Left ventricle myocardium superior (tissue), 1 donor: ENCODE results near the gene CCDC88B. TPM values are rescaled to one million over a fixed set of nuclear protein-coding genes. Genes with fewer than 3 reads are reported as not detected.
"Not testable (repeated sequence)": the region's sequence is repeated elsewhere in the genome, so short reads cannot be mapped to it uniquely, and the experiment has no call there.

Experiments
- ATAC-seq: fragments of 200-7000 bp; cut with Tn5 transposase; one replicate; pipeline ENCODE4 v1.9.1; 2020; ENCODE audit warnings: mild to moderate bottlenecking, moderate library complexity
- DNase-seq: peaks from one replicate; pipeline ENCODE4 v3.0.0-alpha.2; 2020
- intact Hi-C: fragments of 100-400 bp; cut with micrococcal nuclease; formaldehyde crosslinking; loops from one replicate; pipeline ENCODE4 v1.11.0; 2022
- total RNA-seq: library from RNA; stranded (reverse); fragmentation: NEBNext Ultra II Directional; extraction: Animal tissue kit (Norgen Biotek cat#: 25700); gene quantifications from one replicate; pipeline ENCODE4 v1.2.1, GENCODE V29; 2021
- donor health status: DM: no; HTN: yes; CAD: no; lungs with severe emphysema.

Gene CCDC88B
- total RNA-seq, 1 donor from 2014 or later, result 7.2 TPM

- DNase-seq, result peak; percentile 98
- ATAC-seq, result peak; percentile 52
- intact Hi-C loops, result no loop called here
Observed at GRCh38 chr11:64304316-64305072, 35.5 kb upstream of the CCDC88B start.

GRCh38 chr11:64305075-64305690 is 34.8 kb upstream of the CCDC88B start, which contains the start of gene ESRRA:
Gene ESRRA (plus strand): TSS chr11:64305524. CDS start chr11:64307180, 1,656 bp downstream.
- DNase-seq, result peak; percentile 100
- intact Hi-C loops, result no loop called here
- ATAC-seq, result peak; percentile 88

GRCh38 chr11:64305691-64306562 is 34.1 kb upstream of the CCDC88B start:
- DNase-seq, result peak; percentile 83
- peak; percentile 26 for ATAC-seq
- intact Hi-C loops, result no loop called here

- no peak for ATAC-seq
- DNase-seq, result no peak
- intact Hi-C loops, result no loop called here
Observed at GRCh38 chr11:64306563-64306875, 33.5 kb upstream of the CCDC88B start.

GRCh38 chr11:64306876-64307622 is 33.0 kb upstream of the CCDC88B start:
- peak; percentile 61 for DNase-seq
- no peak for ATAC-seq
- intact Hi-C loops, result no loop called here

GRCh38 chr11:64307795-64308194 is 32.2 kb upstream of the CCDC88B start:
- intact Hi-C loops, DNase-seq, ATAC-seq: not testable (repeated sequence)

- ATAC-seq (no peak), DNase-seq (no peak)
- intact Hi-C loops, result no loop called here
Observed at GRCh38 chr11:64312947-64313346, 27.1 kb upstream of the CCDC88B start.

- peak; percentile 82 for DNase-seq
- ATAC-seq, result peak; percentile 8
- intact Hi-C loops, result no loop called here
Observed at GRCh38 chr11:64313491-64314145, 26.4 kb upstream of the CCDC88B start.

- ATAC-seq, result no peak
- intact Hi-C loops, result no loop called here
- DNase-seq, result no peak
Observed at GRCh38 chr11:64314146-64314804, 25.7 kb upstream of the CCDC88B start.

- ATAC-seq, result no peak
- no peak for DNase-seq
- intact Hi-C loops, result no loop called here
Observed at GRCh38 chr11:64314805-64315561, 25.0 kb upstream of the CCDC88B start.

- ATAC-seq, intact Hi-C loops: not testable (repeated sequence)
- peak; percentile 30 for DNase-seq
Observed at GRCh38 chr11:64315667-64316526, 24.1 kb upstream of the CCDC88B start.

- intact Hi-C loops, result no loop called here
- ATAC-seq, result no peak
Observed at GRCh38 chr11:64316672-64317324, 23.2 kb upstream of the CCDC88B start.

GRCh38 chr11:64317325-64317960 is 22.6 kb upstream of the CCDC88B start, which contains the start of gene TRMT112:
Gene TRMT112 (minus strand): TSS chr11:64317559. CDS start chr11:64317526, 33 bp downstream.
- ATAC-seq, result peak; percentile 81
- intact Hi-C loops, result no loop called here
- DNase-seq, result peak; percentile 94

More at GRCh38 chr11:64316672-64317324, 23.2 kb upstream of the CCDC88B start:
- DNase-seq, result no peak

GRCh38 chr11:64317961-64318765 is 21.8 kb upstream of the CCDC88B start, which contains the start of gene PRDX5:
Gene PRDX5 (plus strand): TSS chr11:64318121. CDS start chr11:64318216, 95 bp downstream.
- peak; percentile 90 for ATAC-seq
- intact Hi-C loops, result no loop called here

More at GRCh38 chr11:64317961-64318765, 21.8 kb upstream of the CCDC88B start, which contains the start of gene PRDX5:
- DNase-seq, result peak; percentile 98
